ENCODE results near the gene AJAP1.

DNA sequence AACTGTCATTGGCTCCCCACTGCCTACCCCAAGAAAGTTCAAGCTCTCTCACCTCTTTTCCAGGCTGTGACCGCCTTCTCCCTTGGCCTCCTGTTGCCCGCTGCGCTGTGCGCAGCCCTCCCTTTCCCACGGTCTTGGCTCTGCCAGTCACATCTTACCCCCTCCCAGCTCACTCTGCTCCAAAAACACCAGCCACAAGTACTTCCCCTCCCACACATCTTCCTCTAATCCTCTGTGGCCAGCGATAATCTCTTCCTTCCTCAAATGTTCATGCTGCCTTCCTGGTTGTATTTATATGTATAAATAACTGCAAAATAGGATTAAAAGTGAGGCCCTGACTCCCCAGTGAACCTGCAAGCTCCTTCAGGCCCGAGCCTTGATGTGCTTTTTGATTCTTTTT is 81.8 kb downstream of the AJAP1 start:
- TF ChIP-seq, protein P1, sequence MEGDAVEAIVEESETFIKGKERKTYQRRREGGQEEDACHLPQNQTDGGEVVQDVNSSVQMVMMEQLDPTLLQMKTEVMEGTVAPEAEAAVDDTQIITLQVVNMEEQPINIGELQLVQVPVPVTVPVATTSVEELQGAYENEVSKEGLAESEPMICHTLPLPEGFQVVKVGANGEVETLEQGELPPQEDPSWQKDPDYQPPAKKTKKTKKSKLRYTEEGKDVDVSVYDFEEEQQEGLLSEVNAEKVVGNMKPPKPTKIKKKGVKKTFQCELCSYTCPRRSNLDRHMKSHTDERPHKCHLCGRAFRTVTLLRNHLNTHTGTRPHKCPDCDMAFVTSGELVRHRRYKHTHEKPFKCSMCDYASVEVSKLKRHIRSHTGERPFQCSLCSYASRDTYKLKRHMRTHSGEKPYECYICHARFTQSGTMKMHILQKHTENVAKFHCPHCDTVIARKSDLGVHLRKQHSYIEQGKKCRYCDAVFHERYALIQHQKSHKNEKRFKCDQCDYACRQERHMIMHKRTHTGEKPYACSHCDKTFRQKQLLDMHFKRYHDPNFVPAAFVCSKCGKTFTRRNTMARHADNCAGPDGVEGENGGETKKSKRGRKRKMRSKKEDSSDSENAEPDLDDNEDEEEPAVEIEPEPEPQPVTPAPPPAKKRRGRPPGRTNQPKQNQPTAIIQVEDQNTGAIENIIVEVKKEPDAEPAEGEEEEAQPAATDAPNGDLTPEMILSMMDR (conservative IDR thresholded peaks at IDR 0.05 in 1 of 2, IDR thresholded peaks at IDR 0.05 in 1 of 2; ENCODE audit: low read depth in 1 of 2, low read length in 2 of 2) = no peak
- TF ChIP-seq EZH2 (IDR thresholded peaks at IDR 0.05; ENCODE audit: low read length, missing control alignments) = no peak

Measured in fibroblast of lung (primary cell).